COLO668 (cell line): ENCODE measurements around the gene SMIM28.
"Not testable (repeated sequence)": the region's sequence is repeated elsewhere in the genome, so short reads cannot be mapped to it uniquely, and the experiment has no call there.

ENCODE experiments used
- DNase-seq: peaks from one replicate; lab custom pipeline; 2025; ENCODE audit not compliant: unreplicated experiment; lab: John Stamatoyannopoulos, UW

The SMIM28 gene

GRCh38 chr6:138377844-138378243 lies at the start of gene SMIM28:
SMIM28 (plus strand) TSS chr6:138377905; CDS start chr6:138378073, 168 bp downstream.
- no peak for DNase-seq

GRCh38 chr6:138328210-138328609 lies 49.5 kb upstream of the SMIM28 start:
- DNase-seq: no peak

- DNase-seq: no peak
Measured at GRCh38 chr6:138330763-138331162, 46.9 kb upstream of the SMIM28 start.

GRCh38 chr6:138331444-138331843 lies 46.3 kb upstream of the SMIM28 start:
- DNase-seq: no peak

GRCh38 chr6:138331984-138332383 lies 45.7 kb upstream of the SMIM28 start:
- no peak for DNase-seq

- DNase-seq: no peak
Measured at GRCh38 chr6:138334000-138334399, 43.7 kb upstream of the SMIM28 start.

- no peak for DNase-seq
Measured at GRCh38 chr6:138334963-138335362, 42.7 kb upstream of the SMIM28 start.

- no peak for DNase-seq
Measured at GRCh38 chr6:138336221-138336620, 41.5 kb upstream of the SMIM28 start.

GRCh38 chr6:138337076-138337475 lies 40.6 kb upstream of the SMIM28 start:
- no peak for DNase-seq

GRCh38 chr6:138339024-138339423 lies 38.7 kb upstream of the SMIM28 start:
- no peak for DNase-seq

- no peak for DNase-seq
Measured at GRCh38 chr6:138341176-138341575, 36.5 kb upstream of the SMIM28 start.

- DNase-seq: no peak
Measured at GRCh38 chr6:138343112-138343511, 34.6 kb upstream of the SMIM28 start.

GRCh38 chr6:138345565-138346285 lies 32.0 kb upstream of the SMIM28 start:
- DNase-seq: no peak

GRCh38 chr6:138346302-138347195 lies 31.2 kb upstream of the SMIM28 start:
- no peak for DNase-seq

- no peak for DNase-seq
Measured at GRCh38 chr6:138347864-138348263, 29.8 kb upstream of the SMIM28 start.

- no peak for DNase-seq
Measured at GRCh38 chr6:138349891-138350290, 27.8 kb upstream of the SMIM28 start.

- no peak for DNase-seq
Measured at GRCh38 chr6:138357928-138358327, 19.8 kb upstream of the SMIM28 start.

- DNase-seq: not testable (repeated sequence)
Measured at GRCh38 chr6:138368684-138369083, 9.0 kb upstream of the SMIM28 start.

- DNase-seq: no peak
Measured at GRCh38 chr6:138370631-138371451, 6.9 kb upstream of the SMIM28 start.

GRCh38 chr6:138371452-138371711 lies 6.3 kb upstream of the SMIM28 start:
- no peak for DNase-seq

GRCh38 chr6:138371720-138372119 lies 6.0 kb upstream of the SMIM28 start:
- DNase-seq: no peak
